ENCODE data around the gene MBOAT1. TPM values are rescaled to one million over a fixed set of nuclear protein-coding genes. Genes with fewer than 3 reads are reported as not detected.

The MBOAT1 gene
- total RNA-seq, 1 donor from 2014 or later = 6.6 TPM

- Mint-ChIP-seq H3K36me3 (ENCODE audit: unreplicated experiment) (peaks cover 14% of the 10 kb centered on the region), H3K27me3 (ENCODE audit: unreplicated experiment) (no peaks in the 10 kb centered on the region), H3K4me1 (ENCODE audit: unreplicated experiment) (peaks cover 24% of the 10 kb centered on the region), H3K4me3 (ENCODE audit: unreplicated experiment) (no peak overlapping the region), H3K27ac (ENCODE audit: unreplicated experiment) (no peak overlapping the region), H3K9me3 (ENCODE audit: unreplicated experiment) (no peaks in the 10 kb centered on the region)
- TF ChIP-seq CTCF (IDR thresholded peaks at IDR 0.05) = no peak
- DNase-seq (ENCODE audit: extremely low spot score, unreplicated experiment) = no peak
These were observed 94.8 kb downstream of the MBOAT1 start for GRCh38 chr6:20117474-20117873.

- H3K4me3 Mint-ChIP-seq (ENCODE audit: unreplicated experiment) = no peak overlapping the region
- peak overlapping the region; percentile 38 for H3K27ac Mint-ChIP-seq (ENCODE audit: unreplicated experiment)
- no peaks in the 10 kb centered on the region for H3K9me3 Mint-ChIP-seq (ENCODE audit: unreplicated experiment)
- H3K27me3 Mint-ChIP-seq (ENCODE audit: unreplicated experiment) = no peaks in the 10 kb centered on the region
- DNase-seq (ENCODE audit: extremely low spot score, unreplicated experiment) = no peak
- H3K4me1 Mint-ChIP-seq (ENCODE audit: unreplicated experiment) = peaks cover 24% of the 10 kb centered on the region
- no peak for TF ChIP-seq CTCF (IDR thresholded peaks at IDR 0.05)
- H3K36me3 Mint-ChIP-seq (ENCODE audit: unreplicated experiment) = peaks cover 11% of the 10 kb centered on the region
These were observed 95.5 kb downstream of the MBOAT1 start for GRCh38 chr6:20116792-20117191.

GRCh38 chr6:20115246-20115980 lies 96.9 kb downstream of the MBOAT1 start:
- Mint-ChIP-seq H3K36me3 (ENCODE audit: unreplicated experiment) (peaks cover 11% of the 10 kb centered on the region), H3K4me3 (ENCODE audit: unreplicated experiment) (no peak overlapping the region), H3K4me1 (ENCODE audit: unreplicated experiment) (peaks cover 24% of the 10 kb centered on the region), H3K27ac (ENCODE audit: unreplicated experiment) (peak overlapping the region; percentile 68), H3K27me3 (ENCODE audit: unreplicated experiment) (no peaks in the 10 kb centered on the region), H3K9me3 (ENCODE audit: unreplicated experiment) (no peaks in the 10 kb centered on the region)
- TF ChIP-seq CTCF (IDR thresholded peaks at IDR 0.05) = no peak
- no peak for DNase-seq (ENCODE audit: extremely low spot score, unreplicated experiment)

- Mint-ChIP-seq H3K4me1 (ENCODE audit: unreplicated experiment) (peaks cover 24% of the 10 kb centered on the region), H3K9me3 (ENCODE audit: unreplicated experiment) (no peaks in the 10 kb centered on the region), H3K27me3 (ENCODE audit: unreplicated experiment) (no peaks in the 10 kb centered on the region), H3K27ac (ENCODE audit: unreplicated experiment) (peak overlapping the region; percentile 49), H3K36me3 (ENCODE audit: unreplicated experiment) (peaks cover 9% of the 10 kb centered on the region), H3K4me3 (ENCODE audit: unreplicated experiment) (no peak overlapping the region)
- no peak for DNase-seq (ENCODE audit: extremely low spot score, unreplicated experiment)
- TF ChIP-seq CTCF (IDR thresholded peaks at IDR 0.05) = no peak
These were observed 98.5 kb downstream of the MBOAT1 start for GRCh38 chr6:20113649-20114224.

- peaks cover 11% of the 10 kb centered on the region for H3K36me3 Mint-ChIP-seq (ENCODE audit: unreplicated experiment)
- no peak overlapping the region for H3K27ac Mint-ChIP-seq (ENCODE audit: unreplicated experiment)
- H3K27me3 Mint-ChIP-seq (ENCODE audit: unreplicated experiment) = no peaks in the 10 kb centered on the region
These were observed 99.4 kb downstream of the MBOAT1 start for GRCh38 chr6:20112841-20113240.

More at GRCh38 chr6:20112841-20113240, 99.4 kb downstream of the MBOAT1 start:
- Mint-ChIP-seq H3K4me1 (ENCODE audit: unreplicated experiment) (peaks cover 28% of the 10 kb centered on the region), H3K9me3 (ENCODE audit: unreplicated experiment) (no peaks in the 10 kb centered on the region), H3K4me3 (ENCODE audit: unreplicated experiment) (no peak overlapping the region)
- TF ChIP-seq CTCF (IDR thresholded peaks at IDR 0.05) = no peak
- no peak for DNase-seq (ENCODE audit: extremely low spot score, unreplicated experiment)
